ENCODE measurements around the gene SIRPB2.

SIRPB2 gene

GRCh38 chr20:1473246-1474220 is 17.7 kb downstream of the SIRPB2 start:
- H3K4me1 Mint-ChIP-seq = peaks cover 10% of the 10 kb centered on the region
- no peak for TF ChIP-seq CTCF (IDR thresholded peaks at IDR 0.05; ENCODE audit: unreplicated experiment in 3 of 3)
- H3K4me3 Mint-ChIP-seq = no peak overlapping the region
- no peak overlapping the region for H3K27ac Mint-ChIP-seq
- H3K36me3 Mint-ChIP-seq (ENCODE audit: low read depth) = no peaks in the 10 kb centered on the region
- H3K27me3 Mint-ChIP-seq (ENCODE audit: low read depth) = peaks cover 12% of the 10 kb centered on the region
- no peaks in the 10 kb centered on the region for H3K9me3 Mint-ChIP-seq

- Mint-ChIP-seq H3K9me3 (no peaks in the 10 kb centered on the region), H3K27ac (no peak overlapping the region), H3K27me3 (ENCODE audit: low read depth) (peaks cover 11% of the 10 kb centered on the region), H3K36me3 (ENCODE audit: low read depth) (no peaks in the 10 kb centered on the region), H3K4me3 (no peak overlapping the region), H3K4me1 (peaks cover 11% of the 10 kb centered on the region)
- TF ChIP-seq CTCF (IDR thresholded peaks at IDR 0.05; ENCODE audit: unreplicated experiment in 3 of 3) = no peak
Observed at GRCh38 chr20:1472556-1473245, 18.5 kb downstream of the SIRPB2 start.

- Mint-ChIP-seq H3K4me1 (peaks cover 18% of the 10 kb centered on the region), H3K27me3 (ENCODE audit: low read depth) (peaks cover 8% of the 10 kb centered on the region), H3K36me3 (ENCODE audit: low read depth) (no peaks in the 10 kb centered on the region), H3K4me3 (no peak overlapping the region), H3K27ac (peak overlapping the region in 1 of 3 experiments; percentile 6), H3K9me3 (no peaks in the 10 kb centered on the region)
- no peak for TF ChIP-seq CTCF (IDR thresholded peaks at IDR 0.05; ENCODE audit: unreplicated experiment in 3 of 3)
Observed at GRCh38 chr20:1471242-1471641, 20.0 kb downstream of the SIRPB2 start.

- H3K27me3 Mint-ChIP-seq (ENCODE audit: low read depth) = peaks cover 7% of the 10 kb centered on the region
- no peaks in the 10 kb centered on the region for H3K36me3 Mint-ChIP-seq (ENCODE audit: low read depth)
- peak overlapping the region; percentile 62 to 74 (median 66) for H3K4me3 Mint-ChIP-seq
Observed at GRCh38 chr20:1469925-1470571, 21.2 kb downstream of the SIRPB2 start.

More at GRCh38 chr20:1469925-1470571, 21.2 kb downstream of the SIRPB2 start:
- Mint-ChIP-seq H3K9me3 (no peaks in the 10 kb centered on the region), H3K4me1 (peaks cover 28% of the 10 kb centered on the region), H3K27ac (peak overlapping the region; percentile 75 to 92 (median 83))
- TF ChIP-seq CTCF (IDR thresholded peaks at IDR 0.05; ENCODE audit: unreplicated experiment in 3 of 3) = peak; percentile 74 to 78 (median 76)

Data from nephron (organoid).